HG02973 (cell line): ENCODE measurements around the gene P2RY11.

Source experiments
- ATAC-seq: cut with Tn5 transposase; IDR thresholded peaks from one replicate; pipeline ENCODE4 v1.9.1; 2021; ENCODE audit warnings: moderate library complexity; ENCODE audit not compliant: unreplicated experiment

P2RY11 gene

GRCh38 chr19:10137751-10138682, 26.5 kb downstream of the P2RY11 start:
- ATAC-seq = no peak

GRCh38 chr19:10138879-10139795, 27.6 kb downstream of the P2RY11 start:
- no peak for ATAC-seq

GRCh38 chr19:10139952-10140351, 28.5 kb downstream of the P2RY11 start:
- ATAC-seq = no peak

- no peak for ATAC-seq
Measured at GRCh38 chr19:10141479-10141878, 30.0 kb downstream of the P2RY11 start.

- ATAC-seq = no peak
Measured at GRCh38 chr19:10141973-10142372, 30.5 kb downstream of the P2RY11 start.

GRCh38 chr19:10142701-10143375, 31.3 kb downstream of the P2RY11 start:
- no peak for ATAC-seq

- no peak for ATAC-seq
Measured at GRCh38 chr19:10143681-10144080, 32.2 kb downstream of the P2RY11 start.

GRCh38 chr19:10144361-10144760, 32.9 kb downstream of the P2RY11 start:
- ATAC-seq = no peak

- ATAC-seq = no peak
Measured at GRCh38 chr19:10145031-10145430, 33.5 kb downstream of the P2RY11 start.

- no peak for ATAC-seq
Measured at GRCh38 chr19:10146142-10146541, 34.6 kb downstream of the P2RY11 start.

- ATAC-seq = no peak
Measured at GRCh38 chr19:10149427-10149826, 37.9 kb downstream of the P2RY11 start.

GRCh38 chr19:10151521-10151920, 40.0 kb downstream of the P2RY11 start:
- no peak for ATAC-seq

GRCh38 chr19:10152100-10152499, 40.6 kb downstream of the P2RY11 start:
- no peak for ATAC-seq

GRCh38 chr19:10155839-10156238, 44.3 kb downstream of the P2RY11 start:
- ATAC-seq = no peak

- ATAC-seq = no peak
Measured at GRCh38 chr19:10158071-10158470, 46.6 kb downstream of the P2RY11 start.

GRCh38 chr19:10158485-10158884, 47.0 kb downstream of the P2RY11 start:
- no peak for ATAC-seq

- ATAC-seq = no peak
Measured at GRCh38 chr19:10159610-10160009, 48.1 kb downstream of the P2RY11 start.

- ATAC-seq = no peak
Measured at GRCh38 chr19:10163536-10163935, 52.0 kb downstream of the P2RY11 start.
